ENCODE measurements around the gene RPRD2.

- no peak for TF ChIP-seq POLR2AphosphoS5 (IDR thresholded peaks at IDR 0.05; ENCODE audit: borderline replicate concordance, low read depth, low read length)
- no peak for TF ChIP-seq EZH2 (IDR thresholded peaks at IDR 0.05)
Observed at GRCh38 chr1:150387200-150387599, 23.3 kb downstream of the RPRD2 start.
